Measurements from ENCODE around the gene EHBP1L1. TPM values are rescaled to one million over a fixed set of nuclear protein-coding genes. Genes with fewer than 3 reads are reported as not detected.
A peak's percentile ranks its signal among the peaks of the same experiment; 100 is the strongest.

Gene EHBP1L1
- total and polyA plus RNA-seq, 2 of the 13 experiments (the other 11 are each of a cell fraction or from before 2014, with no cell fraction given) = 8.3 to 10.6 TPM

DNA sequence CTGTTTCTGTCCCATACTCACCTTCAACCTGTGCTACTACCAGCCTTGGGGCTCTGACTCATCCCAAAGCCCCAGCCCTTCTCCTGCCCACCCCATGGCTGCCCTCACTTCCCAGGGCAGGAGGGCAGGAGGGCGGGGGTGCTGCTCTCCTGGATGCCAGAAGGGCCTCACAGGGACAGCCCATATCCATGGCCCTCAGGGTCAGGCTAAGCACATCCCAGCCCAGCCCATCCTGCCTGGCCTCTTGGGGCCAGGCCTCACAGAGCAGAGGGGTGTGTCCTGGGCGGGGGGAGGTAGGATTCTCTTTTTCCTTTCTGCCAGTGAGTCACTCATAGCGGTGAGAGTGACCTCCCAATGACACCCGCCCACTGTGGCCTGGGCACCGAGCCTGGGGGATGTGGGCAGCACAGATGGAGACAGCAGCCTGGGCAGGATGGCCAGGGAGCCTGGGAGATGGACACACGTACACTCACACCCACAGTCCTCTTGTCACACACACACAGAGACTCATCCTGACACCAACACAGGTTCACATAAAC is 20.1 kb upstream of the EHBP1L1 start:
- Histone ChIP-seq H3K36me3 (replicated peaks in 1 of 2; ENCODE audit: control insufficient read depth in 1 of 2, insufficient read depth in 2 of 2, low read length in 2 of 2) (no peaks in the 10 kb centered on the region; a peak in 1 of 5 replicates), H3K4me2 (ENCODE audit: low read depth, low read length) (peak overlapping the region; percentile 94; the same call in 1 of the 2 replicates), H4K20me1 (ENCODE audit: insufficient read depth, low read length) (peaks cover 10% of the 10 kb centered on the region; the same call in 1 of the 2 replicates), H3K9me3 (ENCODE audit: low read length) (no peaks in the 10 kb centered on the region), H3K4me3 (replicated peaks in 1 of 3; ENCODE audit: insufficient read depth in 1 of 3, low read depth in 2 of 3, low read length in 3 of 3) (peak overlapping the region in 1 of 3 experiments; percentile 12; a peak in 1 of 6 replicates), H3K79me2 (ENCODE audit: insufficient read depth, low read length) (peaks cover 8% of the 10 kb centered on the region), H3K27ac (ENCODE audit: extremely low read length, insufficient read depth, low read length) (no peak overlapping the region), H3K4me1 (ENCODE audit: insufficient read depth, low read length) (peaks cover 74% of the 10 kb centered on the region), H3K27me3 (ENCODE audit: control insufficient read depth in 1 of 2, insufficient read depth in 2 of 2, low read length in 2 of 2) (no peaks in the 10 kb centered on the region), H2AFZ (ENCODE audit: low read length) (no peak overlapping the region), H3K9ac (ENCODE audit: insufficient read depth, low read depth, low read length) (0 out of 2 replicates have a peak overlapping the region, but pooled peaks have one; percentile 13)
- 60% methylated on average over 1 of the region's 6 CpGs for WGBS (ENCODE audit: low lambda C conversion rate)
- no TSS peak for BruUV-seq (replicated peaks)
- in situ Hi-C loops (cut with HindIII; ENCODE audit: extremely low pct_ligation_motif_present, low pct_unique_long_range_greater_than_20kb) (loop anchor here (10.0 kb wide), 1 partner anchor 299 kb away; the partner anchor contains the start of gene CFL1), intact Hi-C loops (cut with micrococcal nuclease; ENCODE audit: unreplicated experiment) (no loop called here)
- ATAC-seq (peak; percentile 30), FAIRE-seq (peak; percentile 60), DNase-seq (ENCODE audit: low spot score) (peak; percentile 83)
- ChIA-PET CTCF (ENCODE audit: low intra/inter-chr PET ratio, low total read pairs) (no interaction called here), POLR2A (interaction anchor here (0.8 kb wide), 1 partner anchor 31 kb away, joined by 4 read pairs; the partner anchor contains the start of gene SCYL1)
- TF ChIP-seq ZBTB44 (CRISPR knock-in tag; IDR thresholded peaks at IDR 0.05) (no peak), ZXDC (CRISPR knock-in tag; IDR thresholded peaks at IDR 0.05) (no peak), SRSF9 (IDR thresholded peaks at IDR 0.05; ENCODE audit: borderline replicate concordance, insufficient read depth, low read depth, low read length, poor library complexity, severe bottlenecking) (no peak), FOSL2 (CRISPR knock-in tag; IDR thresholded peaks at IDR 0.05) (peak; percentile 89), SOX13 (IDR thresholded peaks at IDR 0.05) (no peak), SOX13 (CRISPR knock-in tag; conservative IDR thresholded peaks at IDR 0.05 in 1 of 2, IDR thresholded peaks at IDR 0.05 in 1 of 2) (peak in 1 of 2 experiments; percentile 28; a peak in 1 of 4 replicates), RAD51 (IDR thresholded peaks at IDR 0.05; ENCODE audit: borderline replicate concordance) (no peak), ZNF784 (CRISPR knock-in tag; IDR thresholded peaks at IDR 0.05; ENCODE audit: borderline replicate concordance) (no peak), HCFC1 (IDR thresholded peaks at IDR 0.05; ENCODE audit: low read depth, low read length) (no peak), NCOA2 (CRISPR knock-in tag; IDR thresholded peaks at IDR 0.05) (peak; percentile 13; the same call in 1 of the 2 replicates), ZNF367 (CRISPR knock-in tag; IDR thresholded peaks at IDR 0.05; ENCODE audit: borderline replicate concordance) (no peak), ATF7-NPFF (CRISPR knock-in tag; IDR thresholded peaks at IDR 0.05; ENCODE audit: low read depth) (no peak), TBP (CRISPR knock-in tag; IDR thresholded peaks at IDR 0.05) (no peak), SUZ12 (IDR thresholded peaks at IDR 0.05; ENCODE audit: low read depth, low read length) (no peak)
- TF ChIP-seq, protein P1, sequence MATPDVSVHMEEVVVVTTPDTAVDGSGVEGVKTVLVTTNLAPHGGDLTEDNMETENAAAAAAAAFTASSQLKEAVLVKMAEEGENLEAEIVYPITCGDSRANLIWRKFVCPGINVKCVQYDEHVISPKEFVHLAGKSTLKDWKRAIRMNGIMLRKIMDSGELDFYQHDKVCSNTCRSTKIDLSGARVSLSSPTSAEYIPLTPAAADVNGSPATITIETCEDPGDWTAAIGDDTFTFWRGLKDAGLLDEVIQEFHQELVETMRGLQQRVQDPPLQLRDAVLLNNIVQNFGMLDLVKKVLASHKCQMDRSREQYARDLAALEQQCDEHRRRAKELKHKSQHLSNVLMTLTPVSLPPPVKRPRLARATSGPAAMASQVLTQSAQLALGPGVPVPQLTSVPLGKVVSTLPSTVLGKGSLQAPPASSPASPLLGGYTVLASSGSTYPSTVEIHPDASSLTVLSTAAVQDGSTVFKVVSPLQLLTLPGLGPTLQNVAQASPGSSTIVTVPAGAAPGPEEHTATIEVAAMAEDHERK (CRISPR knock-in tag; IDR thresholded peaks at IDR 0.05; ENCODE audit: low read depth) = no peak

All from HepG2 (cell line).